Mammary epithelial cell (primary cell): Measurements from ENCODE around the gene NR4A1.

Source experiments
- CTCF ChIP-seq, 2 donors: IDR thresholded peaks in 1 of 2; conservative IDR thresholded peaks in 1 of 2; 2 replicates each; pipeline ENCODE4 v1.5.1; 2011 to 2012; ENCODE audit warnings: inconsistent platforms in 2 of 2, low read length in 2 of 2, mild to moderate bottlenecking in 2 of 2, control low read depth in 1 of 2, low read depth in 1 of 2; ENCODE audit not compliant: insufficient read depth in 1 of 2; ENCODE audit errors: extremely low read depth in 1 of 2
- EZH2 ChIP-seq: IDR thresholded peaks from 2 replicates; pipeline ENCODE4 v1.6.1; 2012; ENCODE audit warnings: low read length, inconsistent platforms, borderline replicate concordance

- TF ChIP-seq CTCF (conservative IDR thresholded peaks at IDR 0.05 in 1 of 2, IDR thresholded peaks at IDR 0.05 in 1 of 2; ENCODE audit: extremely low read depth in 1 of 2, insufficient read depth in 1 of 2, low read depth in 1 of 2, low read length in 2 of 2) (no peak), EZH2 (no peak)
These were observed 32.4 kb downstream of the NR4A1 start for GRCh38 chr12:52083638-52083996.
